ENCODE results near the gene ACYP2.

The ACYP2 gene

DNA sequence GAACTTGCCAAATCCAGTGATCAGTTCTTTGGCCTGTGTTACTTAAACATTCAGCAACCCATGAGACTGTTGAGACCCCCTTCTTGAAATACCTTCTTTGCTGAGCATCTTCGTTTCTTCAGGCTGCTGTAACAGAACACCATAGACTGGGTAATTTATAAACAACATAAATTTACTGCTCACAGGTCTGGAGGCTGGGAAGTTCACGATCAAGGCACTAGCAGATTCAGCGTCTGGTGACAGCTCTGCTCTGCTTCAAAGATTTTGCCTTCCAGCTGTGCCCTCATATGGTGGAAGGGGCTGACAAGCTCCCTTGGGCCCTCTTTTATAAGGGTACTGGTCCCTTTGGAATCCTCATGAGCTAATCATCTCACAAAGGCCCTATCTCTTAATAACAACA, 169.4 kb downstream of the ACYP2 start:
- TF ChIP-seq, protein P1, sequence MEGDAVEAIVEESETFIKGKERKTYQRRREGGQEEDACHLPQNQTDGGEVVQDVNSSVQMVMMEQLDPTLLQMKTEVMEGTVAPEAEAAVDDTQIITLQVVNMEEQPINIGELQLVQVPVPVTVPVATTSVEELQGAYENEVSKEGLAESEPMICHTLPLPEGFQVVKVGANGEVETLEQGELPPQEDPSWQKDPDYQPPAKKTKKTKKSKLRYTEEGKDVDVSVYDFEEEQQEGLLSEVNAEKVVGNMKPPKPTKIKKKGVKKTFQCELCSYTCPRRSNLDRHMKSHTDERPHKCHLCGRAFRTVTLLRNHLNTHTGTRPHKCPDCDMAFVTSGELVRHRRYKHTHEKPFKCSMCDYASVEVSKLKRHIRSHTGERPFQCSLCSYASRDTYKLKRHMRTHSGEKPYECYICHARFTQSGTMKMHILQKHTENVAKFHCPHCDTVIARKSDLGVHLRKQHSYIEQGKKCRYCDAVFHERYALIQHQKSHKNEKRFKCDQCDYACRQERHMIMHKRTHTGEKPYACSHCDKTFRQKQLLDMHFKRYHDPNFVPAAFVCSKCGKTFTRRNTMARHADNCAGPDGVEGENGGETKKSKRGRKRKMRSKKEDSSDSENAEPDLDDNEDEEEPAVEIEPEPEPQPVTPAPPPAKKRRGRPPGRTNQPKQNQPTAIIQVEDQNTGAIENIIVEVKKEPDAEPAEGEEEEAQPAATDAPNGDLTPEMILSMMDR (conservative IDR thresholded peaks at IDR 0.05; ENCODE audit: low read depth, low read length): no peak
- Histone ChIP-seq H3K4me3 (IDR thresholded peaks at IDR 0.05; ENCODE audit: insufficient read depth, low read depth, low read length) (no peak overlapping the region), H3K9ac (no peak overlapping the region), H3K27ac (no peak overlapping the region), H2AFZ (ENCODE audit: low read depth) (no peak overlapping the region), H3K79me2 (ENCODE audit: insufficient read depth, low read depth) (no peaks in the 10 kb centered on the region), H3K36me3 (ENCODE audit: insufficient read depth) (no peaks in the 10 kb centered on the region), H3K4me1 (ENCODE audit: low read depth, poor library complexity, severe bottlenecking) (no peaks in the 10 kb centered on the region), H4K20me1 (ENCODE audit: insufficient read depth) (no peaks in the 10 kb centered on the region), H3K4me2 (no peak overlapping the region), H3K27me3 (ENCODE audit: insufficient read depth, low read depth) (no peaks in the 10 kb centered on the region)

DNA sequence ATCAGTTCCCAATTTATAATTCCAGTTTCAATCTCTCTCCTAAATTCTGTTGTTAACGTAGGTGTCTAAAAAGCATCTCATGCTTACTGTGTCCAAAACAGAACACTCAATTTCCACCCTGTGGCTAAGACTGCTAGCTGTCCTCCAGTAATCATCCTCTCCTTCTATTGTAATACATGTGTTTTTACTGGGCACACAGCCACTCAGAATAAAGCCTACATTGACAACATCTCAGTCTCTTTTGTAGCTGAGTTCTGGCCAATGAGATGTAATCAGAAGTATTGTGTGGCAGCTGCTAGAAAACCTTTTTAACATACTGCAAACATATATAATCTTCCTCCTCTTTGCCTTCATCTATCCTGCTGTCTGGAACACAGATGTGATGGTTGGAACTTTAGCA, 170.0 kb downstream of the ACYP2 start:
- H4K20me1 ChIP-seq (ENCODE audit: insufficient read depth): no peaks in the 10 kb centered on the region
- H3K27ac ChIP-seq: no peak overlapping the region
- H3K4me3 ChIP-seq (IDR thresholded peaks at IDR 0.05; ENCODE audit: insufficient read depth, low read depth, low read length): no peak overlapping the region
- no peaks in the 10 kb centered on the region for H3K4me1 ChIP-seq (ENCODE audit: low read depth, poor library complexity, severe bottlenecking)
- no peaks in the 10 kb centered on the region for H3K36me3 ChIP-seq (ENCODE audit: insufficient read depth)
- H3K27me3 ChIP-seq (ENCODE audit: insufficient read depth, low read depth): no peaks in the 10 kb centered on the region
- TF ChIP-seq, protein P1 (conservative IDR thresholded peaks at IDR 0.05; ENCODE audit: low read depth, low read length): no peak
- no peak overlapping the region for H3K9ac ChIP-seq
- H2AFZ ChIP-seq (ENCODE audit: low read depth): no peak overlapping the region
- no peaks in the 10 kb centered on the region for H3K79me2 ChIP-seq (ENCODE audit: insufficient read depth, low read depth)
- no peak overlapping the region for H3K4me2 ChIP-seq

DNA sequence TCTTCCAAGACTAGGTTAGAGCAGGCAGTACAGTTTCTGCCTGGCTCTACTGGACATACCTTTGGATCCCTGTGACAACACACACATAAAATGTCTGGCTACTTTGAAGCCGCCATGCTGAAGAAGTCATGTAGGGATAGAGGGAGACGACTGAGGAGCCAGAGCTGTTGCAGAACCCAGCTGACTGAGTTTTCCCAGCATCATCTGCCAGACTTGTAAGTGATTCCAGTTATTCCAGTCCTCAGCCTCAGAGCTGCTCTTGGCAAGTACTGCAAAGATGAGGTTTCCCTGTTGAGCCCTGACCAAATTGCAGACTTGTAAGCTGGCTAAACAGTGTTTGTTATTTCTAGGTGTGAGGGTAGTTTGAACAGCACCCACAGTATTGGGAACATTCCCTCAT, 172.1 kb downstream of the ACYP2 start:
- Histone ChIP-seq H3K4me3 (IDR thresholded peaks at IDR 0.05; ENCODE audit: insufficient read depth, low read depth, low read length) (no peak overlapping the region), H3K79me2 (ENCODE audit: insufficient read depth, low read depth) (no peaks in the 10 kb centered on the region), H3K27me3 (ENCODE audit: insufficient read depth, low read depth) (no peaks in the 10 kb centered on the region), H3K4me1 (ENCODE audit: low read depth, poor library complexity, severe bottlenecking) (no peaks in the 10 kb centered on the region), H3K27ac (no peak overlapping the region), H2AFZ (ENCODE audit: low read depth) (no peak overlapping the region), H3K9ac (no peak overlapping the region), H4K20me1 (ENCODE audit: insufficient read depth) (no peaks in the 10 kb centered on the region), H3K4me2 (no peak overlapping the region), H3K36me3 (ENCODE audit: insufficient read depth) (no peaks in the 10 kb centered on the region)
- TF ChIP-seq, protein P1 (conservative IDR thresholded peaks at IDR 0.05; ENCODE audit: low read depth, low read length): no peak

DNA sequence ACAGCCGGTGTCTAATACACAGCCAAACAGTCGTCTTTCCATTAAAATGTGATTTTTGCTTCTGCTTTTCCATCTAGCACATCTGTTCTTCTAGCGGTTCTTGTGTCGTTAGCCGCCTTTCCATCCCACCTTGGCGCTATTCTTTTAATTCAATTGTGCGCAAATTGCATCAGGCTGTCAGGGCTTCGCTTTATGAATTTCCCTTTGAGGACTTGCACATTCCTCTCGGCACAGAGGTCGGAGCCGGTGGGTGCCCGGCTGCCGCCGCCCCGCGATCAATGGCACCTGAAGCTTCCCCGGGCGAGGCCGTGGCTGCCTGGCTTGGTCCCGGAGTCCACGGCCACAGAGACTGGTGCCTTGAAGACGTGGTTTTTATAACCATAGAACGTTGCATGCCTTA, 174.5 kb downstream of the ACYP2 start:
- H2AFZ ChIP-seq (ENCODE audit: low read depth): no peak overlapping the region
- H3K9ac ChIP-seq: no peak overlapping the region
- TF ChIP-seq, protein P1 (conservative IDR thresholded peaks at IDR 0.05; ENCODE audit: low read depth, low read length): no peak
- no peaks in the 10 kb centered on the region for H3K27me3 ChIP-seq (ENCODE audit: insufficient read depth, low read depth)
- no peak overlapping the region for H3K4me3 ChIP-seq (IDR thresholded peaks at IDR 0.05; ENCODE audit: insufficient read depth, low read depth, low read length)
- no peaks in the 10 kb centered on the region for H3K4me1 ChIP-seq (ENCODE audit: low read depth, poor library complexity, severe bottlenecking)
- no peaks in the 10 kb centered on the region for H3K36me3 ChIP-seq (ENCODE audit: insufficient read depth)
- H3K4me2 ChIP-seq: no peak overlapping the region
- no peaks in the 10 kb centered on the region for H4K20me1 ChIP-seq (ENCODE audit: insufficient read depth)
- H3K79me2 ChIP-seq (ENCODE audit: insufficient read depth, low read depth): no peaks in the 10 kb centered on the region
- no peak overlapping the region for H3K27ac ChIP-seq
